ENCODE results near the gene MAPKAP1.
"Not testable (repeated sequence)": the region's sequence is repeated elsewhere in the genome, so short reads cannot be mapped to it uniquely, and the experiment has no call there.

MAPKAP1 gene

GRCh38 chr9:125407974-125408900 lies 298.8 kb downstream of the MAPKAP1 start:
- H3K27ac ChIP-seq = no peak overlapping the region
- DNase-seq (ENCODE audit: low read depth, low spot score) = no peak

- H3K27ac ChIP-seq = no peak overlapping the region
- DNase-seq (ENCODE audit: low read depth, low spot score) = no peak
Observed at GRCh38 chr9:125407432-125407973, 299.5 kb downstream of the MAPKAP1 start.

- DNase-seq (ENCODE audit: low read depth, low spot score) = no peak
Observed at GRCh38 chr9:125406810-125407087, 300.3 kb downstream of the MAPKAP1 start.

GRCh38 chr9:125405938-125406809 lies 300.8 kb downstream of the MAPKAP1 start:
- no peak for DNase-seq (ENCODE audit: low read depth, low spot score)
- peak overlapping the region; percentile 32 for H3K27ac ChIP-seq

More at GRCh38 chr9:125406810-125407087, 300.3 kb downstream of the MAPKAP1 start:
- H3K27ac ChIP-seq = peak overlapping the region; percentile 32

GRCh38 chr9:125404733-125405132 lies 302.3 kb downstream of the MAPKAP1 start:
- DNase-seq (ENCODE audit: low read depth, low spot score) = no peak

GRCh38 chr9:125400725-125401716 lies 306.0 kb downstream of the MAPKAP1 start:
- DNase-seq (ENCODE audit: low read depth, low spot score) = no peak

More at GRCh38 chr9:125404733-125405132, 302.3 kb downstream of the MAPKAP1 start:
- no peak overlapping the region for H3K27ac ChIP-seq

GRCh38 chr9:125400232-125400631 lies 306.8 kb downstream of the MAPKAP1 start:
- not testable (repeated sequence) for H3K27ac ChIP-seq; DNase-seq (ENCODE audit: low read depth, low spot score)

More at GRCh38 chr9:125400725-125401716, 306.0 kb downstream of the MAPKAP1 start:
- no peak overlapping the region for H3K27ac ChIP-seq

GRCh38 chr9:125399666-125400065 lies 307.3 kb downstream of the MAPKAP1 start:
- DNase-seq (ENCODE audit: low read depth, low spot score) = no peak
- H3K27ac ChIP-seq = no peak overlapping the region

- no peak overlapping the region for H3K27ac ChIP-seq
- no peak for DNase-seq (ENCODE audit: low read depth, low spot score)
Observed at GRCh38 chr9:125399165-125399564, 307.8 kb downstream of the MAPKAP1 start.

GRCh38 chr9:125398243-125398642 lies 308.8 kb downstream of the MAPKAP1 start:
- no peak for DNase-seq (ENCODE audit: low read depth, low spot score)
- H3K27ac ChIP-seq = no peak overlapping the region

GRCh38 chr9:125397736-125398135 lies 309.3 kb downstream of the MAPKAP1 start:
- DNase-seq (ENCODE audit: low read depth, low spot score) = no peak
- H3K27ac ChIP-seq = no peak overlapping the region

GRCh38 chr9:125396799-125397198 lies 310.2 kb downstream of the MAPKAP1 start:
- no peak overlapping the region for H3K27ac ChIP-seq
- no peak for DNase-seq (ENCODE audit: low read depth, low spot score)

- peak; percentile 29 for DNase-seq (ENCODE audit: low read depth, low spot score)
- H3K27ac ChIP-seq = no peak overlapping the region
Observed at GRCh38 chr9:125393426-125393825, 313.6 kb downstream of the MAPKAP1 start.

- no peak overlapping the region for H3K27ac ChIP-seq
- no peak for DNase-seq (ENCODE audit: low read depth, low spot score)
Observed at GRCh38 chr9:125391704-125392103, 315.3 kb downstream of the MAPKAP1 start.

- DNase-seq (ENCODE audit: low read depth, low spot score) = no peak
- H3K27ac ChIP-seq = no peak overlapping the region
Observed at GRCh38 chr9:125388978-125389377, 318.0 kb downstream of the MAPKAP1 start.

- no peak overlapping the region for H3K27ac ChIP-seq
- no peak for DNase-seq (ENCODE audit: low read depth, low spot score)
Observed at GRCh38 chr9:125387861-125388524, 319.0 kb downstream of the MAPKAP1 start.
